EH (cell line): ENCODE measurements around the gene ANTXR2.
"Not testable (repeated sequence)": the region's sequence is repeated elsewhere in the genome, so short reads cannot be mapped to it uniquely, and the experiment has no call there.

Source experiments
- DNase-seq: peaks from one replicate; pipeline ENCODE4 v3.0.0-alpha.2; 2015; ENCODE audit warnings: low read depth

The ANTXR2 gene

DNA sequence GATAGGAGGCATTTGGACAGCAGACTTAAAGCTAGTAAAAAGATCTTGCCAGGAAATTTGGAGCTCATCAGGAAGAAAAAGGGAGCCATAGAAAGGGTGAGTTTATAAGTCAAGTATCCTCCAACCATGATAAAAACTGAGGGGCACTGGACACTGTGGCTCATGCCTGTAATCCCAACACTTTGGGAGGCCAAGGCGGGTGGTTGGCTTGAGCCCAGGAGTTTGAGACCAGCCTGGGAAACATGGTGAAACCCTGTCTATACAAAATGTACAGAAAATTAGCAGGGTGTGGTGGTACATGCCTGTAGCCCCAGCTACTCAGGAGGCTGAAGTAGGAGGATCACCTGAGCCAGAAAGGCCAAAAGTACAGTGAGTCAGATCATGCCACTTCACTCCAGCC is 48.7 kb downstream of the ANTXR2 start:
- DNase-seq: no peak

DNA sequence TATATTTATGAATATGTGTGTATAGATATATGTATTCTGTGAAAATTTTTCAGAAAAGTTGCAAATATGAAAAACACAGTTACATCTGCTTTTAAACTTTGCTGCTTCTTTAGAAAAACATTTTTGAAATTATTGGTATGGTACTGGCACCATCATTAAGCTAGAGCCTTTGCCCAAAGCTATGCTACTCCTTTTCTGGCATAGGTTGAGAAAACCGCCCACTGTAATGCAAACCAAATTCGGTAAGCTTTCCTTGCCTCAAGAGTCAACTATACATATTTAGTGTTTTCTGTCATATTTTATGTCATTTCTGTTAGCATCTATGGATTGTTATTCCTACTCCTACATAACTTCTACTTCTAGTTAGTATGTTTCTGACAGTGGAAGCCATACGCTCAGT is 50.7 kb downstream of the ANTXR2 start:
- no peak for DNase-seq

DNA sequence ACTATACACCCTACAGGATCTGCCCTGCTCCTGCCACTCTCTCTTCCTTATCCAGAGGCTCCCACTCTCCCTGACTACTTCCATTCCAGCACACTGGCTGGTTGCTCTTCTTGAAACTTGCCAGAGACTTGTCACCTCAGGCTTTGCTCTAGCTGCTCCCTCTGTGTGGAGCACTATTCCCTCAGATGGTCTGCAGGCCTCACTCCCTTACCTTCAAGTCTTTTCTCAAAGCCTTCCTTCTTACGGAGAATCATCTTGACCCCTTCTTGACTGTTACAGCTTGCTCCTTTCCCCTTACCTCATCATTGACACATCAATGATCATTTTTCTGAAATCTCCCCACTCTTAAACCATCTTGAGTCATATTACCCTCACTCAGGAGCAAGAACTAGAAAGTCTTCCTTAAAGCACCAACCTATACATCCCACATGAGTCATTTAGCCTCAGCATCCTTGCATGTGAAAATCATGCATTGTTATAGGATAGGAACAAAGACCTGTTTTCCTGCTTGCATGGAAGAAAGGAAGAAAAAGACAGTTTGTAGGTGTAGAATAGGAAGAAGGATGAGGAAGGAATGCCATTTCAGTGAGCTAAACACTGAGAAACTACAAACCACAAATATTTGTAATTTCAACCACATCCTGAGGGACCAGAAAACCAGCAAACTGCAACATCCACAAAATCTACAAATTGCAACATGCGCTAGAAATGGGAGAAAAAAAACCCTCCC is 55.7 kb downstream of the ANTXR2 start:
- DNase-seq: peak; percentile 88

DNA sequence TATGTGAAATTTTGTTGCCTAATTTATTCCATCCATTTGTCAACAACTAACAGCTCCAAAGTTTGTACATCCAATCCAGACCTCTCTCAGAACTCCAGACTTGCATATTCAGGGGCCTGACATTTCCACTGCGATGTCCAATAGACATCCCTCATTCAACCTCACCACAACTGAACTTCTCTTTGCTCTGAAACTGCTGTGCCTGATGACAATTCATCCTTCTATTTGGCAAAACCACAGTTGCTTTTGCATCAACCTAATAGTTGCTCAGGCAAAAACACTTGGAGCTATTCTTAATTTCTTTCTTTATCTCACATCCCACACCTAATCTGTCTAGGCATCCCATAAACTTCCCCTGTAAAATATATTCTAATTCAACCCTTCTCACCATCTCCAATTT is 56.5 kb downstream of the ANTXR2 start:
- DNase-seq: peak; percentile 49

DNA sequence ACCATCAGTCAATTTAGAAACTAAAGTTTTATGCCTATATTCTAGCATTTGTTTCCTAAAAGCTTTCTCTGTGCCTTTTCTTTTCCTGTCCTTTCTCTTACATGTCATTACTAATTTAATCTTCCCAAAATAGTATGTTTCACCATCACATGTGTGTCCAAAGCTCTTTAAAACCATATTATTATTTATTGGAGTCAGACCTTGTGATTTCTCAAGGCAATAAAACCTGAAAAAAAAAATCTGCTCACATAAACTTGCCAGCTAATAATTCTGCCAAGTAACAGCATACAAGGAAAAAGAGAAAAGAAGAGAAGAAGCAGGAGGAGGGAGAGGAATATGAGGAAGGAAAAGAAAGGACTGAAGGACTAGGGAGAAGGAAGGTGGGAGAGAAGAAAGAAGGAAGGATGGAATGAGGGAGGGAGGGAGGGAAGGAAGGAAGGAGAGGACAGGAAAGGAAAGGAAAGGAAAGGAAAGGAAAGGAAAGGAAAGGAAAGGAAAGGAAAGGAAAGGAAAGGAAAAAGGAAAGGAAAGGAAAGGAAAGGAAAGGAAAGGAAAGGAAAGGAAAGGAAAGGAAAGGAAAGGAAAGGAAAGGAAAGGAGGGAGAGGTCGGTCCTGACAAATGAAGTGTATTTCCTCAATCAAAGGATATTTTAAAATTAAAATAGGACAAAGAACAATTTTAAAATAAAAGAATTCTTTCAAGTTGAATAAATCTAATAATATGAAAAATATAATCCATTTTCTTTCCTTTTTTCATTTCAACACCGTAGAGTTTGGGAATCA is 57.4 kb downstream of the ANTXR2 start:
- no peak for DNase-seq

DNA sequence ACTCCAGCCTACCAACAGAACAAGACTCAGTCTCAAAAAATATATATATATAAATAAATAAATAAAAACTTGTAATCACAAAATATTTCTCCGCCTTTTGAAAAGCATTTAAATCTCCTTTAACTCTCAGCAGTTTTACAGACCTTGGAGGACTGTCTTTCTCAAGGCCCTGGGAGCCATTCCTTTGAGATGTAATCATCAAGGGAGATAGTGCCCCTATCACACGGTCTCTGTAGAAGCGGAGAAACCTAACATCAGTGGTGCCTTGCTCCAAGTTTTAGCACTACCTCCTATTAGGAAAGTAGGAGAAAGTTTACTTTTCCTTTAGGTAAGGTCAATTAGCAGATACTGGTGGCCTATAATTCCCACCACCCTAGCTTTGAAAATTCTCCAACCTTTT is 58.5 kb downstream of the ANTXR2 start:
- DNase-seq: peak; percentile 39

DNA sequence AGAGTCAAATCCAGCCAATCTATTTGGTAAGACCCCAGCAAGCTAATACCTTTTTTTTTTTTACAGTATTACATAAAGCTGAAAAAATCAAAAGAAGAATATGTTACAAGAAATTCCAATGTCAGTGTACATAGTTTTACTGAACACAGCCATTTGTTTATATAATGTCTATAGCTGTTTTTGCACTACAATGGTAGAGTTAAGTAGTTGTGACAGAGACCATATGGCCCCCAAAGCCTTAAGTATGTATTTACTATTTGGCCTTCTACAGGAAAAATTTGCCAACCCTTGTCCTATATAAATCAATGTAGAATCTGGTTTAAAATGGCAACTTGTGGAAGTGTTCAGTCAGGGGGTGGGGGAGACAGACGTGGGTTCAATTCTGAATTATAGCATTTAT is 60.7 kb downstream of the ANTXR2 start:
- no peak for DNase-seq

DNA sequence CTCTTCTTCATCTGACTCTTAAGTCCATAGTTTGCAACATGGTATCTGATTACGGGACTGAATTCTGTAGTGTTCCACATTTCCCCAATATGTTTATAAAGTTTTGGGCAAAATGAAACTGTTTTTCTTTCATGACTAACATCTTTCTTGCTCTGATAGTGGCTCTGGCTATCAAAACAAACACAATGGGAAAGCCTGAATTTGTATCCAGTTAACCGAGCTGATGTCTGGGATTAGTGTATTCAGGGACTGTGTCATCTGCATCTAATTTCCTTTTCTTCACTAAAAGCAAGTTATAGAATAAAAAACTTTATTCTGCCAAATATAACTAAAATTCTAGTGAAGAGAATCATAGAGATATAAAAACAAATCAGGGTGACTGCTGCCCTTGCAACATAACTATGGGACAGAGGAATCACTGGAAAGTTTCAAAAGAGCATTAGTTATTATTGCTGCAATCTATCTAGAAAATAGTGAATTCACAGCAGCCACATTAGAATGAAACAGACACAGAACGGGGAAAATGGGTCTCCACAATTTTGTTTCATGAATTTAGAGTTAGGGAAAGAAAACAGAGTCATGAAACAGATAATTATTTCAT is 61.3 kb downstream of the ANTXR2 start:
- DNase-seq: peak; percentile 94

DNA sequence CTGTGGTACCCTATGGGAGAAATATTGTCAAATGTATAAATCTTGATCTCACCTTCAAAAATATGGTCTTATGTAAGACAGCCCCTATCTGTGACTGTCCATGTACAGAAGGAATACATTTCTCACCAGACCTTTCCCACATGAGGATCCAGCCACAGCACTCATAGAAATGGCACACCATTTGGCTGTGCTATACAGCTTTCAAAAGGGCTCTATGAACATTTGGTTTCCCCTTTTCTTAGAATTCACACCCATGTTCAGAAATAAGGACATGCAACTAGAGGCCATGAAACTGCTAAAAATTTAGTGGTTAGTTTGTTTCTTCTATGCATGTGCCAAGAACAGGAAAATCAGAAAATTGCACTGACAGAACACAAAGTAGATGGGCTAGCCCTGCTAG is 62.7 kb downstream of the ANTXR2 start:
- DNase-seq: no peak

DNA sequence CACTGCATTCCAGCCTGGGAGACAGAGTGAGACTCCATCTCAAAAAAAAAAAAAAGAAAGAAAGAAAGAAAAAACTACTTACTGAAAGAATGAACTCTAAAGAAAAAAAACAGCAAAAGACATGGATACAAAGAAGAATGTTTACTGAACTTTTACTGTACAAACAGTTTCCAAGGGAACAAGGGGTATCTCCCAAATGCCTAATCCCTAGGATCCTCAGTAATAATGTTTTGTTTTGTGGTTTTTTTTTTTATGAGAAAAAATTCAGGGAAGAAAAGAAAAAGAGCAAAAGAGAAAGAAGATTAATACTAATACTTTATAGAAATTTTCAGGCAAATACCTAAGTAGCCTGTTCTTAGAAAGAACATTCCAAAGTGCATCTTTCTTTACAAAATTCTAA is 63.2 kb downstream of the ANTXR2 start:
- DNase-seq: peak; percentile 11

DNA sequence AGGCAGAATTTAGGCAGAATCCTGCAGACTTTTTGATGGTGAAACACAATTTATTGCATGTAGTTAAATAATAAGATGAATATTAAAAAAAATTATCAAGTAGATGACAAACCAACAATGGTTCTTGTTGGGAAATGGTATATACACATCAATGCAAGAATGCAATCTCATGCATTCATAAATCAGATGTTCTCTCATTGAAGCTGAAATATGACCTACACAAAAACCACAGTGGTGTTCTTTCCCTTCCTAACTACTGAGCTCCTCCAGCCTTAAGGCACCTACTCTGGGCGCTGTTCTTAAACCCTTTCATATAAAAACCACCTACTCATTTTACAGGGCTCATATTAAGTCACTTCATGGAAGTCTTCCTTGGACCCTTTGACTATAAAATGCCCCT is 64.1 kb downstream of the ANTXR2 start:
- no peak for DNase-seq

DNA sequence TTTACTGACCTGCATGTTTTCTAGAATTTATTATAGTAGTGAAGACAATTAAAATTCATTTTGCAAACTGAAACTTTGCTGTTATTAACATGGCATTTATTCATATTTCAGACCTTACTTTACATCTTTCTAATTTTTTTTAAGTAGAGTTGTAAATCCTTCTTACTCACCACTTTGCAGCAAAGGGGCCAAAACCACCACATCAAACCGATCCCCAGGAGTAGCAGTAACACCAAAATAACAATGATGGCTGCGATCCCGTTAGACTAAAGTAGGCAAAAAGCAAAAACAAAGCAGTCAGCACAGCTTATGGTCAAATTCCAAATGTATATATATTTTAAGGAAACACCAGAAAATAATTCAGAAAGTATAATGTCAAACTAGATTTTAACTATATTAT is 64.7 kb downstream of the ANTXR2 start:
- DNase-seq: no peak

DNA sequence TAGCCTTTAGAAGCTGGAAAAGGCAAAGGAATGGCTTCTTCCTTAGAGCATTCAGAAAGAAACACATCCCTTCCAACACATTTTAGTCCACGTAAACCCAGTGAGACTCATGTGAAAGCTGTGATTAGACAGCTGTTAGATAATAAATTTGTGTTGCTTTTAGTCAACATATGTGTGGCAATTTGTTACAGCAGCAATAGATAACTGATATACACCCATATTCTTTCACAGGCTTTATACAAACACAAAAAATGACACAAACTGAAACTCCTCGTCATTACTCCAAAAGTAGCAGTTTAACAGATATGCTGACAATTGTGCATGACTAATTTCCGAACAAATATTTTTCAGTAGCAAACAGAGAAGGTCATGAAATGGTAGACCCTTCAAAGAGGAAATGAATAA is 65.3 kb downstream of the ANTXR2 start:
- no peak for DNase-seq

DNA sequence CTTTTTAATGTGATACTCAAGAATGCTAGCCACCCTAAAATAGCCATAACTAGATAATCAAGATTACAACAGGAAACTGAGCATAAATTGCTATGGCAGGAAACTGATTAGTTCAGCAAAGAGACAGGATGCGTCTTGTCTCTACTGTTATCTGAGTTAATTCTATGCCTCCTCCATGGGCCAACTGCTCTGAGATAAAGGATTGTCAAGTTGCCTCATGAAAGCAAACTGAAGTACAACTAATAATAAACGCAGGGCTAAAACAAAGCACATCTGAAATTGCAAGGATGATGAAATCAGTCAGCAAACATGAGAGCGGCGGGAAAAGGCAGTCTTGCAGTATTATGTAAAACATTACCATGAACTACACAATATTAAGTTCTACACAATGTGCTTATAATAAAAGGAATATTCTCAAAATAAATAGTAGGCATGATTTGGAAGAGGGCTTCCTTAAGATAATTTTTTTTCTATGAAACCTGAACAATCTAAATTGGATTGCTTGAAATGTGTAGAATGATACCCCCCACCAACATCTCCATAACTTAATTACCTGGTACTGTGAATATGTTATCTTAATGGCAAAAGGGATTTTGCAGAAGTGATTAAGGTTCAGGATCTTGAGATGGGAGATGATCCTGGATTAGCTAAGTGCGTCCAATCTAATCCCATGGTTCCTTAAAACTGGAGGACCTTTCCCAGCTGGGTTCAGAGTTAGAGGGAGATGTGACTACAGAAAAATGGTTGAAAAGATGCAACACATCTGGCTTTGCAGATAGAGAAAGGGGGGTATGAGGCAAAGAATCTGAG is 65.9 kb downstream of the ANTXR2 start:
- peak; percentile 24 for DNase-seq

DNA sequence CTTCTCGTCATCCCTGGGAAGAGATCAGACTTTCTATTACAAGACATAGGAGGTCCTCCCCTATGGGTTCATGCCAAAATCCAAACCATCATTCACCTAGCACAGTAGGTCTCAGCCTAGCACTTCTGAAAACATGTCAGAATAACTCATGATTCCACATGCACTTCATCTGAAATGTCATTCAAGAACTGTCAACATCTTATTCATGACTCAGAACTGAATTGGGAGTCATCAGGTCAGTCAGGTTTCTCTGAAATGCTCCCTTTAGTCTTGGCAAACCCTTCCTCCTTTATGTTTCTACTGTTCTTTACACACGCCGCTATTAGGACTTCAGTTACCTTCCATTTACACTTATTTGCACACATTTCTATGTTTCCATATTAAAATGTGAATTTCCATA is 67.2 kb downstream of the ANTXR2 start:
- DNase-seq: peak; percentile 58

DNA sequence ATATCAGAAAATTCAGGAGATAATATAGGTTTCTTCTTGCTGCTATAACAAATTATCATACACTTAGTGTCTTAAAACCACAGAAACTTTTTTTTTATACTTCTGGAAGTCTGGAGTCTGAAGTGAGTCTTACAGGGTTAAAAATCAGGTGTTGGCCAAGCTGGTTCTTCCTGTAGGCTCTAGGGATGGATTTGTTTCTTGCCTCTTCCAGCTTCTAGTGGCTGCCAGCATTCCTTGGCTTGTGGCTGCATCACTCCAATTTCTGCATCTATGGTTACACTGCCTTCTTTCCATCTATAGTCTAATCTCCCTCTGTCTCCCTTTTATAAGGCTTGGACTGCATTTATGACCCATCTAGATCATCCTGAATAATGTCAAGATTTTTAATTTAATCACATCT is 68.7 kb downstream of the ANTXR2 start:
- no peak for DNase-seq

DNA sequence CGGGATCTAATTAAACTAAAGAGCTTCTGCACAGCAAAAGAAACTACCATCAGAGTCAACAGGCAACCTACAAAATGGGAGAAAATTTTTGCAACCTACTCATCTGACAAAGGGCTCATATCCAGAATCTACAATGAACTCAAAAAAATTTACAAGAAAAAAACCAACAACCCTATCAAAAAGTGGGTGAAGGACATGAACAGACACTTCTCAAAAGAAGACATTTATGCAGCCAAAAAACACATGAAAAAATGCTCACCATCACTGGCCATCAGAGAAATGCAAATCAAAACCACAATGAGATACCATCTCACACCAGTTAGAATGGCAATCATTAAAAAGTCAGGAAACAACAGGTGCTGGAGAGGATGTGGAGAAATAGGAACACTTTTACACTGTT is 70.5 kb downstream of the ANTXR2 start:
- DNase-seq: not testable (repeated sequence)

DNA sequence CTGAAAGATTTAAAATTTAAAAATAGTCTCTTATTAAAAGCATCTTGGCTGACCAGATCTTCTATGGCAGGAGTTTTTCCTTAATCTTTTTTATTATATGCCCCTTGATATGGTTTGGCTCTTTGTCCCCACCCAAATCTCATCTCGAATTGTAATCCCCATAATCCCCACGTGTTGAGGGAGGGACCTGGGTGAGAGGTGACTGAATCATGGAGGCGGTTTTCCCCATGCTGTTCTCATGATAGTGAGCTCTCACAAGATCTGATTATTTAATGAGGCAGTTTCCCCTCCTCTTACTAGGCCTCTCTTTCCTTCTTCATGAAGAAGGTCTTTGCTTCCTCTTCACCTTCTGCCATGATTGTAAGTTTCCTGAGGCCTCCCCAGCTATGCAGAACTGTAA is 74.0 kb downstream of the ANTXR2 start:
- DNase-seq: not testable (repeated sequence)

DNA sequence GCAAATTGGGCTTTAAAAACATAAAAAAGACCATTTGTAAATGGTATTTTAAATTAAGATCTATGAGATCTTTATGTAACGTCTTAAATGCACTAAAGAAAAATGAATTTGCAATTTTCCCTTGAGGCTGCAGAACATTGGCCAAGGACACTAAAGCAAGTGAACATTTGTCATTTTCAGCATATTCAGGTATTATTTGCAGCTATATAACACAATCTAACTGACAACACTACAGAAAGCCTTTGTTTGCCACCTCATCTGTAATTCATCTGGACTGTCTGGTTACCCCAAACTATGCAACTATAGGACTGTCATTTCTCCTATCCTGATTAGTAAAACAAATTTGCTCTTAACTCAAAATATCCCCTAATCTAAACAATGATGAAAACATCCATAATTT is 74.8 kb downstream of the ANTXR2 start:
- no peak for DNase-seq

DNA sequence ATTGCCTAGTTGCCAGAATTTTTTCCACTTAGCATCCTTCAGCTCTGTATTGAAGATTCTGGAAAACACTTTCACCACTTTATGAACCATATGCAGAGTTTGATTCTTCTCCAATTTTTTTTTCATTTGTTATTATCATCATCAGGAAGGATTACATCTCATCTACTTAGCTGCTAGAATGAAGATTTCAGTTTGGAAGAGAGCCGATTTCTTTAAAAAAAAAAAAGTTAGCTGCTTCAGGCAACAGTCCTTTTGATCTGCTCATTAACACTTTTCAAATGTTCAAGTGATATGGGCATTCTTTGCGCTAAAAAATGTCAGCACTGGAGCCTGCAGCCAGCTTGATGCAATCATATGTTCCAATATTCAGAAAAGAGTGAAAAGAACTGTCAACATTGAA is 76.2 kb downstream of the ANTXR2 start:
- no peak for DNase-seq

DNA sequence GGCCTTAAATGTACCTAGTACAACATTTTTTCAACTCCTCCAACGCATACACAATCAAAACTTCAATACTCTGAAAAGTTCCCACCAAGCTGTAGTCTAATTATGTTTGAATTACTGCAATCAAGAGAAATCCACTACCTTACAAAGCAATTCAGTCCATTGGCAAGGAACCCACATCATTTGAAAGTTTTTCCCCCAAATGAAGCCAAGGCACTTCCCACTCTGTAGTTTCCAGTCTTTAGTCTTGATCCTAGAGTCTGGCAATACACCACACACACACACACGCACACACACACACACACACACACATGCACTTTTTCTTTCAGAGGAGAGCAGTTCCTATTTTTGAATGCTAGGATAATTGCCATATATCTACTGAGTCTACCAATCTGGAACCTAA is 79.6 kb downstream of the ANTXR2 start:
- DNase-seq: no peak

DNA sequence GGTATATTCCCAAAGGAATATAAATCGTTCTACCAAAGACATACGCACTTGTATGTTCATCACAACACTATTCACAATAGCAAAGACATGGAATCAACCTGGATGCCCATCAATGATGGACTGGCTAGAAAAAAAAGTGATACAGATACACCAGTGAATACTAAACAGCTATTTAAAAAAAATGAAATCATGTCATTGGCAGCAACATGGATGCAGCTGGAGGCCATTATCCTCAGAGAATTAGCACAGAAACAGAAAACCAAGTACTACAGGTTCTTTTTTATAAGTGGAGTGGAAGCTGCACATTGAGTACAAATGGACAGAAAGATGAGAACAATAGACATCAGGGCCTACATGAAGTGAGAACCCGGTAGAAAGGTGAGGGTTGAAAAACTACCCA is 81.4 kb downstream of the ANTXR2 start:
- DNase-seq: no peak
